GM12878 (cell line): Measurements from ENCODE around the gene RASAL2. TPM values are rescaled to one million over a fixed set of nuclear protein-coding genes. Genes with fewer than 3 reads are reported as not detected.

Source experiments
- ATAC-seq: fragments of 200-7000 bp; cut with Tn5 transposase; 3 replicates; pipeline ENCODE4 v1.9.1; 2020; ENCODE audit warnings: mild to moderate bottlenecking, moderate library complexity
- BruUV-seq: library from RNA; stranded (reverse); fragments of 400-500 nt; replicated peaks from 2 replicates; lab custom pipeline; 2021; lab: Mats Ljungman, UMichigan
- CTCF ChIA-PET: fragments of 300-600 bp; sonication (Branson Sonifier 250); formaldehyde crosslinking; extraction: SDS; loops from one replicate; lab custom pipeline; 2021; ENCODE audit warnings: inconsistent platforms; lab: Yijun Ruan, JAX
- POLR2A ChIA-PET: fragments of 350-600 bp; formaldehyde crosslinking; extraction: SDS; loops from one replicate; lab custom pipeline; 2021; ENCODE audit warnings: inconsistent platforms; lab: Charles Lee
- RAD21 ChIA-PET: fragments of 300-600 bp; sonication (Branson Sonifier 250); formaldehyde crosslinking; loops from one replicate; lab custom pipeline; 2023; ENCODE audit warnings: antibody characterized with exemption; ENCODE audit not compliant: unreplicated experiment; lab: Charles Lee
- SMC1A ChIA-PET: fragments of 300-600 bp; sonication (Branson Sonifier 250); formaldehyde crosslinking; loops from one replicate; lab custom pipeline; 2023; ENCODE audit not compliant: unreplicated experiment, uncharacterized antibody; lab: Charles Lee
- DNase-seq: peaks from one replicate; pipeline ENCODE4 v3.0.0-alpha.2; 2011; ENCODE audit warnings: low read depth, low spot score
- FAIRE-seq: peaks from 3 replicates; lab custom pipeline; 2011; peaks lifted over from hg19 to GRCh38; lab: Jason Lieb, UNC
- H2AFZ ChIP-seq: 2 replicates; pipeline ENCODE4 v1.6.0; 2011; ENCODE audit warnings: low read depth, low read length, control low read depth; ENCODE audit not compliant: control insufficient read depth
- H3K27ac ChIP-seq: 2 replicates; pipeline ENCODE4 v1.5.1; 2011; ENCODE audit warnings: control low read depth; ENCODE audit not compliant: control insufficient read depth, insufficient read depth
- H3K27me3 ChIP-seq, 2 experiments: replicated peaks in 1 of 2; 2 replicates each; pipeline versions ENCODE4 v1.6.0 to v1.6.1; 2011; ENCODE audit warnings: low read length in 1 of 2; ENCODE audit not compliant: control insufficient read depth in 2 of 2, insufficient read depth in 2 of 2
- H3K36me3 ChIP-seq, 2 experiments: 2 replicates each; pipeline ENCODE4 v1.5.1; 2011; ENCODE audit warnings: low read length in 1 of 2; ENCODE audit not compliant: control insufficient read depth in 2 of 2, insufficient read depth in 2 of 2
- H3K4me1 ChIP-seq: 2 replicates; pipeline ENCODE4 v1.6.1; 2011; ENCODE audit warnings: mild to moderate bottlenecking, low read length, moderate library complexity, mixed read lengths; ENCODE audit not compliant: control insufficient read depth, insufficient read depth
- H3K4me2 ChIP-seq: 2 replicates; pipeline ENCODE4 v1.6.0; 2011; ENCODE audit warnings: control low read depth; ENCODE audit not compliant: control insufficient read depth, insufficient read depth
- H3K4me3 ChIP-seq: fragments of 200-600 bp; sonication (generic); 2 replicates; pipeline ENCODE4 v1.5.1; 2016
- H3K79me2 ChIP-seq: 2 replicates; pipeline ENCODE4 v1.6.0; 2011; ENCODE audit warnings: low read length; ENCODE audit not compliant: control insufficient read depth, insufficient read depth
- H3K9ac ChIP-seq: 2 replicates; pipeline ENCODE4 v1.8.0; 2011; ENCODE audit warnings: low read length, control low read depth, mixed read lengths; ENCODE audit not compliant: control insufficient read depth, insufficient read depth
- H3K9me3 ChIP-seq: replicated peaks from 3 replicates; pipeline ENCODE4 v1.5.1; 2011; ENCODE audit warnings: mild to moderate bottlenecking, low read length; ENCODE audit not compliant: control insufficient read depth, insufficient read depth
- H4K20me1 ChIP-seq: 2 replicates; pipeline ENCODE4 v1.6.0; 2011; ENCODE audit not compliant: control insufficient read depth, insufficient read depth
- BACH1 ChIP-seq: fragments of 450-650 bp; IDR thresholded peaks from 2 replicates; pipeline ENCODE4 v1.6.1; 2017; ENCODE audit warnings: mild to moderate bottlenecking, borderline replicate concordance
- ESRRA ChIP-seq: IDR thresholded peaks from 2 replicates; pipeline ENCODE4 v1.6.1; 2012; ENCODE audit warnings: mild to moderate bottlenecking, low read length, improper control_type of control experiment
- HDAC6 ChIP-seq: fragments of 200-600 bp; sonication (generic); IDR thresholded peaks from one replicate; pipeline ENCODE4 v1.8.0; 2017; ENCODE audit warnings: antibody characterized with exemption; ENCODE audit not compliant: unreplicated experiment
- MEF2B ChIP-seq: fragments of 450-650 bp; IDR thresholded peaks from 2 replicates; pipeline ENCODE4 v1.6.1; 2018; ENCODE audit warnings: mild to moderate bottlenecking, moderate library complexity; ENCODE audit not compliant: partially characterized antibody, poor library complexity, severe bottlenecking
- RUNX3 ChIP-seq: IDR thresholded peaks from 2 replicates; pipeline ENCODE4 v1.6.1; 2012; ENCODE audit warnings: low read length, inconsistent platforms
- SKIL ChIP-seq: fragments of 450-650 bp; IDR thresholded peaks from 2 replicates; pipeline ENCODE4 v1.6.1; 2017; ENCODE audit warnings: mild to moderate bottlenecking, low read depth, inconsistent platforms; ENCODE audit not compliant: poor library complexity, severe bottlenecking
- TBL1XR1 ChIP-seq: IDR thresholded peaks from 2 replicates; pipeline ENCODE4 v1.6.1; 2012; ENCODE audit warnings: low read depth, low read length, improper control_type of control experiment
- TCF12 ChIP-seq: IDR thresholded peaks from 2 replicates; pipeline ENCODE4 v1.6.1; 2011; ENCODE audit warnings: low read depth, mild to moderate bottlenecking, low read length
- ZZZ3 ChIP-seq: IDR thresholded peaks from 2 replicates; pipeline ENCODE4 v1.6.1; 2011; ENCODE audit warnings: low read depth; ENCODE audit not compliant: control insufficient read depth, insufficient read length
- WGBS: methylation state at CpG from one replicate; pipeline ENCODE4 v1.1.6; 2016; ENCODE audit warnings: low lambda C conversion rate; ENCODE audit not compliant: insufficient replicate concordance, insufficient coverage; ENCODE audit errors: missing lambda C conversion rate; 5-methylcytosine and 5-hydroxymethylcytosine counted together
- in situ Hi-C: fragments of 300-500 bp; cut with MboI; formaldehyde crosslinking; loops from 9 replicates; pipeline ENCODE4 v1.14.3; 2018; ENCODE audit warnings: mixed read lengths
- intact Hi-C: fragments of 100-400 bp; cut with micrococcal nuclease; formaldehyde crosslinking; loops from one replicate; pipeline ENCODE4 v1.14.2; 2022; ENCODE audit not compliant: unreplicated experiment
- polyA plus RNA-seq, 11 experiments: library from polyadenylated mRNA; depleted of rRNA in 4 of 11; unstranded in 6 of 11; stranded (reverse) in 5 of 11; fragments of >200 nt; fragmentation: Nextera tagmentation in 4 of 11; fragmentation: Illumina TruSeq in 1 of 11; extraction: Ambion mirVana in 4 of 11; extraction: Trizol in 1 of 11; gene quantifications; 1 replicate in 1 of 11; 2 replicates in 10 of 11; pipeline versions ENCODE4 v1.2.1 to v1.2.3, GENCODE V29; 2011 to 2016; ENCODE audit warnings: inconsistent platforms in 2 of 11, missing spikeins in 2 of 11, low read depth in 1 of 11
- total RNA-seq, 4 experiments: library from RNA; depleted of rRNA in 3 of 4; stranded (reverse); fragments of >200 nt in 3 of 4; fragmentation: Illumina TruSeq in 1 of 4; extraction: Trizol in 1 of 4; gene quantifications; 2 replicates each; pipeline versions ENCODE4 v1.2.1 to v1.2.3, GENCODE V29; 2013 to 2021
- TF ChIP-seq, protein P1 (sequence below): fragments of 450-650 bp; IDR thresholded peaks from 2 replicates; pipeline ENCODE4 v1.6.1; 2017; ENCODE audit warnings: mild to moderate bottlenecking

RASAL2 gene
- total and polyA plus RNA-seq, 10 of the 15 experiments (the other 5 are each of a cell fraction or from before 2014, with no cell fraction given) = 0.02 to 6.9 (median 0.17) TPM; not detected in 1

DNA sequence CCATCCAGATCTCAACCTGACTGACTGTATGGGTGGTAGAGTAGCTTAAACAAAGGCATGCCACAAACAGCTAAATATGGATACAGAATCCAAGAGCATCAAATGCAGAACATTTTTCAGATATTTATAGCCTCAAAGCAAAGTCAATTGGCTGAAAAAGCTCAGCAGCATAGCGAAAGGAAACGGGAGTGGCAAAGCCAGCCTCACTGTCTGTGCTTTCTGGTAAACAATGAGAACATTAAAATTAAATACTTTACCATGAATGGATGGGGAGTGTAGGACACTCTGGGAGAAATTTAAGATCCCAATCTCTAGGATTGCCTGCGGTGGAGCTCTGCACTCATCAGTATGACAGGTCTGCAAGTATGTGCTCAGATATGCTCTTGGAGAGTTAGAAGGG is 4.4 kb downstream of the RASAL2 start:
- WGBS = 25% methylated on average over 3 of the region's 3 CpGs
- TF ChIP-seq TCF12 (no peak), MEF2B (no peak), ESRRA (no peak), BACH1 (no peak), TBL1XR1 (no peak), ZZZ3 (no peak), RUNX3 (no peak), HDAC6 (no peak), SKIL (no peak)
- TF ChIP-seq, protein P1, sequence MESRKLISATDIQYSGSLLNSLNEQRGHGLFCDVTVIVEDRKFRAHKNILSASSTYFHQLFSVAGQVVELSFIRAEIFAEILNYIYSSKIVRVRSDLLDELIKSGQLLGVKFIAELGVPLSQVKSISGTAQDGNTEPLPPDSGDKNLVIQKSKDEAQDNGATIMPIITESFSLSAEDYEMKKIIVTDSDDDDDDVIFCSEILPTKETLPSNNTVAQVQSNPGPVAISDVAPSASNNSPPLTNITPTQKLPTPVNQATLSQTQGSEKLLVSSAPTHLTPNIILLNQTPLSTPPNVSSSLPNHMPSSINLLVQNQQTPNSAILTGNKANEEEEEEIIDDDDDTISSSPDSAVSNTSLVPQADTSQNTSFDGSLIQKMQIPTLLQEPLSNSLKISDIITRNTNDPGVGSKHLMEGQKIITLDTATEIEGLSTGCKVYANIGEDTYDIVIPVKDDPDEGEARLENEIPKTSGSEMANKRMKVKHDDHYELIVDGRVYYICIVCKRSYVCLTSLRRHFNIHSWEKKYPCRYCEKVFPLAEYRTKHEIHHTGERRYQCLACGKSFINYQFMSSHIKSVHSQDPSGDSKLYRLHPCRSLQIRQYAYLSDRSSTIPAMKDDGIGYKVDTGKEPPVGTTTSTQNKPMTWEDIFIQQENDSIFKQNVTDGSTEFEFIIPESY = no peak

More for the DNA sequence above, 4.4 kb downstream of the RASAL2 start:
- Histone ChIP-seq H4K20me1 (no peaks in the 10 kb centered on the region), H3K4me2 (no peak overlapping the region), H3K4me1 (no peaks in the 10 kb centered on the region), H3K9ac (no peak overlapping the region), H2AFZ (no peak overlapping the region), H3K79me2 (no peaks in the 10 kb centered on the region), H3K4me3 (no peak overlapping the region), H3K9me3 (no peaks in the 10 kb centered on the region), H3K27ac (no peak overlapping the region), H3K27me3 (peaks cover 2 to 14% of the 10 kb centered on the region in 2 experiments), H3K36me3 (no peaks in the 10 kb centered on the region)
- ChIA-PET POLR2A (interaction anchor here (0.7 kb wide), 1 partner anchor 8 kb away, joined by 3 read pairs; no protein-coding TSS in a partner anchor), SMC1A (interaction anchor here (0.8 to 1.3 kb wide), 3 partner anchors 12 to 42 kb away, joined by 3 read pairs; no protein-coding TSS in a partner anchor), CTCF (interaction anchor here (0.9 to 2.6 kb wide), 3 partner anchors 31 to 66 kb away, joined by 3 to 5 read pairs (median 3); no protein-coding TSS in a partner anchor), RAD21 (no interaction called here)
- no peak for ATAC-seq
- DNase-seq = no peak
- in situ Hi-C loops = no loop called here
- intact Hi-C loops = no loop called here
- no TSS peak for BruUV-seq
- FAIRE-seq = no peak
